ENCODE data around the gene PBX4. TPM values are rescaled to one million over a fixed set of nuclear protein-coding genes. Genes with fewer than 3 reads are reported as not detected.
A peak's percentile ranks its signal among the peaks of the same experiment; 100 is the strongest.
"Not testable (repeated sequence)": the region's sequence is repeated elsewhere in the genome, so short reads cannot be mapped to it uniquely, and the experiment has no call there.

The PBX4 gene, protein sequence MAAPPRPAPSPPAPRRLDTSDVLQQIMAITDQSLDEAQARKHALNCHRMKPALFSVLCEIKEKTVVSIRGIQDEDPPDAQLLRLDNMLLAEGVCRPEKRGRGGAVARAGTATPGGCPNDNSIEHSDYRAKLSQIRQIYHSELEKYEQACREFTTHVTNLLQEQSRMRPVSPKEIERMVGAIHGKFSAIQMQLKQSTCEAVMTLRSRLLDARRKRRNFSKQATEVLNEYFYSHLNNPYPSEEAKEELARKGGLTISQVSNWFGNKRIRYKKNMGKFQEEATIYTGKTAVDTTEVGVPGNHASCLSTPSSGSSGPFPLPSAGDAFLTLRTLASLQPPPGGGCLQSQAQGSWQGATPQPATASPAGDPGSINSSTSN
- total RNA-seq = 10 to 100 TPM in 1 of 3 donors, 1 to 10 TPM in 2; 8.9 to 12.1 (median 9.2) TPM

DNA sequence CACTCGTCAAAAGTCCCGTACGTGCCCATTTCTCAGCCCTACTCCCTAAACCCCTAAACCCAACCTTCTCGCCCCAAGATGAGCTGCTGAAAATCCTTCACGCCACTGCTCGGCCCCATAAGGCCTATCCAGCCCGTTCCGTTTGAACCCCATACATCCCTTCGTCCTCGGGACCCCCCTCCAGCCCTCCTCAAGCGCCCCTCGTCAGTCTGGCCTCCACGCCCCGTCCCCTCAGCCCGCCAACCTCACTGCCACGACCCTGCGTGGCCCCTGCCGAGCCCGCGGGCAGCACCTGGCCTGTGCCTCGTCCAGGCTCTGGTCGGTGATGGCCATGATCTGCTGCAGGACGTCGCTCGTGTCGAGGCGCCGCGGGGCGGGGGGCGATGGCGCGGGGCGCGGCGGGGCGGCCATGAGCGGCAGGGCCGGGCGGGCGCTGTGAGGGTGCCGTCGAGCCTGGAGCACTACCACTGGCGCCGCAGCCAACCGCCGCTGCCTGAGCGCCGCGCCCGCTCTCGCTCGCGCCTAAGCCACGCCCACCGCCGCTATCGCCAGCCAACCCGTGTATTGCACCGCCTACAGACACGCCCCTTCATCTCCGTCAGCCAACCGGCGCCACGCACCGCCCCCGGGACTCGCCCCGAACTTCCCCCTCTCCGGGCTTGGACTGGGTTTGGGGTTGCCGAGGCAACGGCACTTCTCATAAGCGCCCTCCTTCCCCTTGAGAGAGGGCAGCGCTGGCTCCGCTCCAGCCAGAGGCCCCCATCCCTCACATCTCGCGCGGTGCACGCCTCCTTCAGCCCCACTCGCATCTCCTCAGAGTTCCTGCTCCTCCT, at the start of gene PBX4:
PBX4 (minus strand) TSS at position 469 of the 833 bp plus-strand sequence; CDS start at position 411, 58 bp downstream.
- ATAC-seq (peak; percentile 96), DNase-seq (peak; percentile 99)
- Mint-ChIP-seq H3K4me1 (ENCODE audit: low read depth) (peaks cover 48% of the 10 kb centered on the region), H3K36me3 (ENCODE audit: insufficient read depth) (peaks cover 4% of the 10 kb centered on the region), H3K4me3 (peak within 1 kb of the TSS; percentile 83), H3K9me3 (no peaks in the 10 kb centered on the region), H3K27me3 (ENCODE audit: low read depth) (no peaks in the 10 kb centered on the region)

DNA sequence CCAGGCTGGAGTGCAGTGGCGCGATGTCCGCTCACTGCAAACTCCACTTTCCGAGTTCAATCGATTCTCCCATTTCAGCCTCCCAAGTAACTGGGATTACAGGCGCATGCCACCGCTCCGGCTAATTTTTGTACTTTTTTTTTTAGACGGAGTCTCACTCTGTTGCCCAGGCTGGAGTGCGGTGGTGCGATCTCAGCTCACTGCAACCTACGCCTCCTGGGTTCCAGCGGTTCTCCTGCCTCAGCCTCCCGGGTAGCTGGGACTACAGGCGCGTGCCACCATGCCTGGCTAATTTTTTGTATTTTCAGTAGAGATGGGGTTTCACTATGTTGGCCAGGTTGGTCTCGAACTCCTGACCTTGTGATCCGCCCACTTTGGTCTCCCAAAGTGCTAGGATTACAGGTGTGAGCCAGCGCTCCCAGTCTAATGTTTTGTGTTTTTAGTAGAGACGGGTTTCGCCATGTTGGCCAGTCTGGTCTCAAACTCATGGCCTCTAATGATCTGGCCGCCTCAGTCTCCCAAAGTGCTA, 47.0 kb upstream of the PBX4 start:
- H3K36me3 Mint-ChIP-seq (ENCODE audit: insufficient read depth); ATAC-seq; H3K27me3 Mint-ChIP-seq (ENCODE audit: low read depth); DNase-seq; H3K9me3 Mint-ChIP-seq: not testable (repeated sequence)
- peaks cover 43% of the 10 kb centered on the region for H3K4me1 Mint-ChIP-seq (ENCODE audit: low read depth)
- H3K4me3 Mint-ChIP-seq = peak overlapping the region; percentile 21

DNA sequence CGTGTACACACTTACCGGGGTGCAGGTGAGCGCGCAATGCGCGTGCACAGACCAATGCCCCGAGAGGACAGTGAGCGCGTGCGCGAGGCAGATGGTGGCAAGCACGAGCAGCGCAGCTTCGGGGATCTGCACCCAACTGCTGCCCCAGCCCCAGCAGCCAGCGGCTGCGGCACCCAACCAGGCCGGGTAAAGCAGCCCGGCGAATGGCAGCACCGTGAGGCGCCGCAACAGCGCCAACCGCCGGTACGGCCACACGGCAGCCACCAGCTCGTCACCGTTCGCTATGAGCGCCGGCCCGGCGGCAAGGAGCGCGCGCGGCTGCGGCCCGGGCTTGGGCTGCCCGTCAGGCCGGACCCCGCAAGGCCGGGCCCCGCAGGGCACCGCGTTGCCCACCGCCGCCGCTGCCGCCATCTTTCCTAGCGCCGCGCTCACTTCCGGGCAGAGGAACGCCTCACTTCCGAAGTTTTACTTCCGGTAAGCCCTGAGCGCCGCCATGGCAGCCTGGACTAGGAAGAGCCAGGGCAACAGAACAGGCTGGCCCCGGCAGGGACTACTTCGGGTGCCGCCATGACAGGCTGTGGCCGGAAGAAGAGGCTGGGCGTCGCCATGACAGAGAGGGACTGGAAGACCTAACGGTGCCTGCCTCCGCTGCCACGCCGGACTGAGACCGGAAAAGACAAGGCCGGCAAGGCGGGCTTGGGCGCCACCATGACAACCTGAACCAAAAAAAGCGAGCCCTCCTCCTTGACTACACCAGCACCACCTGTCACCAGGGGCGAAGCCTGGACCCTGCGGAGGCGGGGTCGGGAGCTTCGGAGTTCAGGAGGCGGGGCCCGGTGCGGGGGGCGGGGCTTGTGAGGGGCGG, 45.0 kb upstream of the PBX4 start, which contains the start of gene ATP13A1:
ATP13A1 (minus strand) TSS at position 421 of the 865 bp plus-strand sequence; CDS start at position 411, 10 bp downstream.
- H3K9me3 Mint-ChIP-seq = no peaks in the 10 kb centered on the region
- no peaks in the 10 kb centered on the region for H3K27me3 Mint-ChIP-seq (ENCODE audit: low read depth)
- peak within 1 kb of the TSS; percentile 94 for H3K4me3 Mint-ChIP-seq
- peak; percentile 81 to 82 for ATAC-seq
- DNase-seq = peak; percentile 91
- H3K36me3 Mint-ChIP-seq (ENCODE audit: insufficient read depth) = peaks cover 10% of the 10 kb centered on the region
- peaks cover 34% of the 10 kb centered on the region for H3K4me1 Mint-ChIP-seq (ENCODE audit: low read depth)

DNA sequence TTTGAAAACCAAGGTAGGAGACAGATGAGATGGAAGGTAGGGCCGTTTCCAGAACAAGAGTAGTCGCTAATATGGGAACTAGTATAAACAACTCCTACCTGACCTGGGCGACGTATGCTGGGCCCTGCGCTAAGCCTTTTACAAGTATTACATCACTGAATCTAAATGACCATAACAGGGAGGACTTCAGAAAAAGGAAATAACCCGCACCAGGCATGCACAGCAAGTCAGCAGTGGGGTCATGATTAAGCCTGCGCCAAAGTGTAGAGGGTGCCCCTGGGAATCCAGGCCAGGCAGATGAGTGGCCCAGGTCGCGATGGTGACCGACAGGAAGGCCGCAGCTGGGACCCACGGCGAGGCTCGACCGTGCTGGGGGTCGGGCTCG, 44.4 kb upstream of the PBX4 start:
- DNase-seq (no peak), ATAC-seq (peak in 1 of 2 donors; percentile 5)
- Mint-ChIP-seq H3K4me3 (peak overlapping the region; percentile 94), H3K36me3 (ENCODE audit: insufficient read depth) (peaks cover 15% of the 10 kb centered on the region), H3K4me1 (ENCODE audit: low read depth) (peaks cover 27% of the 10 kb centered on the region), H3K27me3 (ENCODE audit: low read depth) (no peaks in the 10 kb centered on the region), H3K9me3 (no peaks in the 10 kb centered on the region)

DNA sequence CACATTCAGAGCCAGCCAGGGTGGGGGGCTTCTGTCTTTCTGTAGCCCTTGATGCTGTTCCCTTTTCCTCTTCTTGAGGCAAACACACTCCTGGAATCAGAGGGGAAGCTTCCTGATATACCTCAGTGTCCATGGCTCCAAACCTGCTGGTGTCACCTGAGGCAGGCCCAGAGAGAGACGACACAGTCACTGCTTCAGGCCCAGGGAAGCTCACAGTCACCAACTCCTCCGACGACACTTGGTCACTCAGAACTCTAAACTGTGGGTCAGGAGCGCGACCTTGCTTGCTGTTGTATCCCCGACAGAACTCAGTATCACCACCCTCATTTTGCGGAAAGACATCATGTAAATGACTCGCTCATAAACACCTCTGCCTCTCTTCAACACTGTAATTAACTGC, 43.9 kb upstream of the PBX4 start:
- H3K36me3 Mint-ChIP-seq (ENCODE audit: insufficient read depth) = peaks cover 18% of the 10 kb centered on the region
- ATAC-seq = no peak
- peak overlapping the region; percentile 94 for H3K4me3 Mint-ChIP-seq
- no peak for DNase-seq
- no peaks in the 10 kb centered on the region for H3K27me3 Mint-ChIP-seq (ENCODE audit: low read depth)
- H3K9me3 Mint-ChIP-seq = no peaks in the 10 kb centered on the region
- peaks cover 27% of the 10 kb centered on the region for H3K4me1 Mint-ChIP-seq (ENCODE audit: low read depth)

DNA sequence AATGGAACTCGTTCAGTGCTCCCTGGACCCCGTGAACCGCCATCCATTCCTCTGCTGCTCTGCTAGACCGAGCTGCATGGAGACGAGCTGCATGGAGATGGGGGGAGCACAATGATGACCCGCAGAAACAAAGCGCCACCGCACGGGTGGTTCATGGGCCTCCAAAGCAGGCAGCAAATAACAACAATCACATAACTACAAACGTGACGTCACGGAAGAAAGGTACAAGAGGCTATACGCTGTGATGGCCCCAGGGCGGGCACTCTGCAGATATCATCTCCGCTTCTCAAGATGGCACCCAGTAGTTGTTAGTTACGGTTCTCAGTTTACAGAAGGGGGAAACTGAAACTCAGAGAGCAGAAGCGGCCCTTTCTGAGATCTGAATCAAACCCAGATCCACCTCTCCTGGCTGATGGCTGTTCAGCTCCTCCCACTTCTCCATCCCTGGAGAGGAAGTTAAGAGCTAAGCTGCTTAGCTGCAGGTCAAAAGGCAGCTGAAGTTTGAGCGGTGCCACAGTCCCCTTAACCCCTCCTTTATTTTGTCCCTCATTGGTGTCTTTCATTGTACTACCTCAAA, 43.3 kb upstream of the PBX4 start:
- DNase-seq = no peak
- H3K9me3 Mint-ChIP-seq = no peaks in the 10 kb centered on the region
- H3K4me1 Mint-ChIP-seq (ENCODE audit: low read depth) = peaks cover 25% of the 10 kb centered on the region
- H3K4me3 Mint-ChIP-seq = peak overlapping the region; percentile 94
- H3K36me3 Mint-ChIP-seq (ENCODE audit: insufficient read depth) = peaks cover 21% of the 10 kb centered on the region
- peak; percentile 8 to 9 for ATAC-seq
- H3K27me3 Mint-ChIP-seq (ENCODE audit: low read depth) = no peaks in the 10 kb centered on the region

DNA sequence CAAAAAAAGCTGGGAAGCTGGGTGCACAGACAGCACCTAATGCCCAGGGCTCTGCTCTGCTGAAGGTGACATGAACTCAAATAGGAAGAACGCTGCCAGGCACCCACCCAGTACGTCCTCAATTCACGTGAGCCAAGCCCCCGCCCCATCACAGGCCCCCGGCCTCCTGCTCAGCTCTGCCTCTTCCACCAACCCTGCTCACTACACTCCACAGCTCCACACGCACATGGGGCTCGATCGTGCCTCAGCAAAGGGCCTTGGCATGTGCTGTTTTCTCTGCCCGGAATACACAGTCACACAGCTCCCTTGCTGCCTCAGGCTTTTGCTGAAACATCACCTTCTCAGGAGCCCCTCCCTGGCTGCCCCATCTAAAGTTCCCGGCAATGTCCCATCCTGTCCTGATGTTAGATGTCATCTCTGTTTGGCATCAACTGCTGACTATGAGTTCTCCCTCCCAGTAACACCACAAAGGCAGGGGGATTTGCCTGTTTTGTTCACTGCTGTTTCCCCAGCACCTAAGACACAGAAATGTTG, 42.7 kb upstream of the PBX4 start:
- H3K36me3 Mint-ChIP-seq (ENCODE audit: insufficient read depth) = peaks cover 25% of the 10 kb centered on the region
- H3K4me1 Mint-ChIP-seq (ENCODE audit: low read depth) = peaks cover 22% of the 10 kb centered on the region
- no peaks in the 10 kb centered on the region for H3K27me3 Mint-ChIP-seq (ENCODE audit: low read depth)
- H3K9me3 Mint-ChIP-seq = no peaks in the 10 kb centered on the region
- ATAC-seq = no peak
- H3K4me3 Mint-ChIP-seq = peak overlapping the region; percentile 94
- DNase-seq = no peak

DNA sequence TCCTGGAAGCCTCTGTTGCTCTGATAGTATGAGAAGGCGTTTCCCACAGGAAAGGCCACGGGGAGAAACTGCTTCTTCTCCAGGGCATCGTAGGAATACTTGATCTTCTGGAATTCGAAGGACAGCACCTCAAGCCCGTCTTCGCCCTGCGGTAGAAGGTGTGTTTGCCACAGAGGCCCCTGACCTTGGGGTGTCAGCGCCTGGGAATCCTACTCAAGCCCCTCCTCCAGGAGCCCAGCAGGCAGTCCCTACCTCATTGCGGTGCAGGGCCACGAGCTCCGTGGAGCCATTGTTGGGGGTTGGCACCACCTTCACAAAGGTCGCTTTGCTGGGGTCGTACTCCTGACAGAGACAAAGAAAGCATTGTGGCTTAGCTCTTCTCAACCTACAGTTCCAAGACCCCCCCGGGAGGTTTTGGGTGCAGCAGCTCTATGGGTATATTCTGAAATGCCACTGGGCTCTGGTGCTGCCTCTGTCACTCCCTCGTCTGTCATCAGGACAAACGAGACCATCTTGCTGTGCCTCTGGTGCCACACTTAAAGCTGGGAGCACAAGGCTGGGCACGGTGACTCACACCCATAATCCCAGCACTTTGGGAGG, 41.3 kb upstream of the PBX4 start:
- H3K9me3 Mint-ChIP-seq = no peaks in the 10 kb centered on the region

DNA sequence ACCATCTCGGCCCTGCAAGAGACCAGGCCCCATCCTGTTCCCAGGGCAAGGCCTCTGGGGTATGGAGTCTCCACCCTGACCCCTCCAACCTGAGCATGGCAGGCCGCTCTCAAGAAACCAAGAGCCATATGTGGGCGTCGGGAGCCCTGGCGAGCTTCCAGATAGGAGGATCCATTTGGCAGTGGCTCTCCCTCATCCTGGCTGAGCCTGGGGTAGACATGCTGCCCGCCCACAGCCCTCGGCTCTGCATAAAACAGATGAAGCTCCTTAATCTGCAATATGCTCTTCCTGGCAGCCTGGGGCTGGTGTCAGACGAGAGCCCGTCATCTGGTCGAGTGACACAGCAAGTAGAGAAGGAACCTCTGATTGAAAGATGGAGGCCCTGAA, 38.9 kb upstream of the PBX4 start:
- DNase-seq (no peak), ATAC-seq (no peak)
- Mint-ChIP-seq H3K4me1 (ENCODE audit: low read depth) (peaks cover 15% of the 10 kb centered on the region), H3K4me3 (no peak overlapping the region), H3K36me3 (ENCODE audit: insufficient read depth) (peaks cover 37% of the 10 kb centered on the region), H3K27me3 (ENCODE audit: low read depth) (no peaks in the 10 kb centered on the region), H3K9me3 (no peaks in the 10 kb centered on the region)

More for the DNA sequence above, 41.3 kb upstream of the PBX4 start:
- peaks cover 22% of the 10 kb centered on the region for H3K4me1 Mint-ChIP-seq (ENCODE audit: low read depth)
- no peak overlapping the region for H3K4me3 Mint-ChIP-seq
- peaks cover 25% of the 10 kb centered on the region for H3K36me3 Mint-ChIP-seq (ENCODE audit: insufficient read depth)
- DNase-seq (no peak), ATAC-seq (no peak)
- no peaks in the 10 kb centered on the region for H3K27me3 Mint-ChIP-seq (ENCODE audit: low read depth)

DNA sequence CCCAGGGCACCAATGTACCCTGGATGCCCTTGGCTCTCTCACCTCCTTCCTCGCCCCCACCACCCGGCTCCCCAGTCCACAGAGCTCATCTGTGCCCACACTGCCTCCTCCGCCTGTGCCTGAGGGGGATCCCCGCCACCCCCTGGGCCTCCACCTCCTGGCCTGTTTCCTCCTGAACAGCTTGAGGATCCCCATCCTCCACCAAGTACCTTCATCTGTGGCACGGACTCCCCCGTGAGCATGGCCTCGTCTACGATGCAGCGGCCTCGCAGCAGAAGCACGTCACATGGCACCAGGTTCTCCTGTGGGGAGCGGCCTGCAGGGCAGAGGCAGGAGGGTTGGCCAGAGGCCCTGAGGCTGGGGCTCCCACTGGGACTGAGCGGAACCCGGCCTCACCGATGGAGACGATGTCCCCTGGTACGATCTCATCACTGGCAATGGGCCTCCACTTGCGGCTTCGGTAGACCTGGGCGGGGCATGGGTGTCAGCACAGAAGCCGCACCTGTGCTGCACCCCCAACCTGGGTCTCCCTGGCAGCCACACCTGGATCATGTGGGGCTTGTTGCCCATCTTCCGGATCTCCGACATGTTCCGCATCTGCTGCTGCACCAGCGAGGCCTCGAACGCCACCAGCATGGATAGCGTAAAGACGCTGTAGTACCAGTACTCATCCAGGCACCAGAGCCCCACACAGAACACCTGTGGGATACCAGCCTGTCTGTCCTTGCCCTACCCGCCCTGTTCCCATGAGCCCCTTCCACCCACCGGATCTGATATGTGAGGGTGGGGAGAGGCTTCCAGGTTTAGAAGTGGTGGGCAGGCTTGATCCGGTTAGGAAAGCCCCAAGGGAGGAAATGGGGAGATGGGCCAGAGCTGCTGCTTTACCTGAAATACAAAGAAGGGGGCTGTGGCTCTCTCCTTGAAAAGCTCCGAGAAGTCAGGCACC, 38.2 kb upstream of the PBX4 start:
- H3K4me1 Mint-ChIP-seq (ENCODE audit: low read depth) = peaks cover 8% of the 10 kb centered on the region
- no peak for DNase-seq
- H3K9me3 Mint-ChIP-seq = no peaks in the 10 kb centered on the region
- no peaks in the 10 kb centered on the region for H3K27me3 Mint-ChIP-seq (ENCODE audit: low read depth)
- ATAC-seq = no peak
- no peak overlapping the region for H3K4me3 Mint-ChIP-seq
- peaks cover 39% of the 10 kb centered on the region for H3K36me3 Mint-ChIP-seq (ENCODE audit: insufficient read depth)

DNA sequence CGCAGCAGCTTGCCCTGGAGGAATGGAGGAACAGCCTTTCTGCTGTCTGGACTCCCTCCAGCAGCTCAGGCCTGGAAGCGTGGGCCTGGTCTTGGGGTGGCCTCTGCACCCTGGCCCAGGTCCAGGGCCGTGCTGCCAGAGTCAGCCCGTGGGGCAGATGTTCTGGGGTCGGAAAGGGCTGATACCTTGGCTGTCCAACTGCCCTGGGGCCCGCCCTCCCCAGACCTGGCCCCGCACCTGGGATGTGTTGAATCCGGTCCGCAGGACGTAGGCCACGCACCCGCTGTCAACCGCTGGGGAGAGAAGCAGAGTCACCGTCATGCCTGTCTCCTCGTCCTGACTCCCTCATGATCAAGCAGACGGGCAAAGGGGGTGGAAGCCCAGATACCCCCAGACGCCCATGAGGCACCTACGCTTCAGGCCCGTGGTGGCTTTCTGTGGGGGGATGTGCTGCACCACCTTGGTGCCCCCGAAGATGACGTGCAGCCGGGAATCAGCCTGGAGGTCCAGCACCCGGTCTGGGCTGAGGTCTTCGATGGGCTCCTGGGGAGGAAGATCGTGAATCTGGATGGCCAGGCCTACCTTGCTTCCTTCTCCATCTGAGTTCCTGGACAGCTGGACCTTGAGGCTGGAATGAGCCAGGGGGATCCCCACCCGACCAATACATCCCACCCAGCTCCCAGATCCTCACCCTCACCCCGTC, 37.3 kb upstream of the PBX4 start:
- no peaks in the 10 kb centered on the region for H3K27me3 Mint-ChIP-seq (ENCODE audit: low read depth)
- no peaks in the 10 kb centered on the region for H3K4me1 Mint-ChIP-seq (ENCODE audit: low read depth)
- H3K4me3 Mint-ChIP-seq = no peak overlapping the region
- no peak for ATAC-seq
- H3K9me3 Mint-ChIP-seq = no peaks in the 10 kb centered on the region
- H3K36me3 Mint-ChIP-seq (ENCODE audit: insufficient read depth) = peaks cover 34% of the 10 kb centered on the region
- DNase-seq = no peak

Measured in activated T-cell treated with anti-CD3 and anti-CD28 coated beads, Interleukin-2, amount 50 U/mL, for 4 hours (primary cell).